Measurements from ENCODE around the gene DRD5. TPM values are rescaled to one million over a fixed set of nuclear protein-coding genes. Genes with fewer than 3 reads are reported as not detected.
A peak's percentile ranks its signal among the peaks of the same experiment; 100 is the strongest.
"Not testable (repeated sequence)": the region's sequence is repeated elsewhere in the genome, so short reads cannot be mapped to it uniquely, and the experiment has no call there.

Gene DRD5
- polyA plus RNA-seq, result 0.16 TPM
- long read RNA-seq, donor 1, result 0 reads
- long read RNA-seq, donor 2, partial matches to known transcripts, result 0 of 12 reads
- long read RNA-seq, donor 2, other reads (novel, unspliced or antisense), result 10 of 12 reads
- long read RNA-seq, donor 3, result 0 reads
- long read RNA-seq, donor 4, result 0 reads
- long read RNA-seq, donor 5, result 0 reads
- long read RNA-seq, donor 6, partial matches to known transcripts, result 0 of 1 reads
- long read RNA-seq, donor 6, other reads (novel, unspliced or antisense), result 0 of 1 reads
- long read RNA-seq, donor 7, result 0 reads
- long read RNA-seq, donor 8, result 0 reads
- long read RNA-seq, donor 9, result 0 reads
- long read RNA-seq, donor 10, partial matches to known transcripts, result 6 of 13 reads
- long read RNA-seq, donor 10, other reads (novel, unspliced or antisense), result 7 of 13 reads
- long read RNA-seq, donor 11, result 0 reads

- no peak for DNase-seq
- H3K4me1 ChIP-seq (ENCODE audit: control insufficient read depth, insufficient read depth, low read length), result no peaks in the 10 kb centered on the region
- peaks cover 13% of the 10 kb centered on the region for H3K9me3 ChIP-seq (ENCODE audit: control insufficient read depth, low read depth, low read length)
- no peaks in the 10 kb centered on the region for H3K36me3 ChIP-seq (ENCODE audit: control insufficient read depth, insufficient read depth, low read length)
- no peak within 1 kb of the TSS for H3K4me3 ChIP-seq (ENCODE audit: low read length)
- H3K27ac ChIP-seq (ENCODE audit: low read length), result no peak within 1 kb of the TSS
- H3K27me3 ChIP-seq (ENCODE audit: control insufficient read depth, insufficient read depth, low read length), result peaks cover 37% of the 10 kb centered on the region
- no CpG with 5 or more reads among the region's 78 CpGs for WGBS (ENCODE audit: insufficient coverage, low lambda C conversion rate)
Measured at GRCh38 chr4:9781343-9782135, at the start of gene DRD5. Gene DRD5, plus strand, starts transcription at chr4:9781634. Its CDS starts 396 bp downstream, at chr4:9782030.

- H3K27ac ChIP-seq (ENCODE audit: low read length); H3K9me3 ChIP-seq (ENCODE audit: control insufficient read depth, low read depth, low read length); DNase-seq; H3K36me3 ChIP-seq (ENCODE audit: control insufficient read depth, insufficient read depth, low read length); H3K4me1 ChIP-seq (ENCODE audit: control insufficient read depth, insufficient read depth, low read length); H3K4me3 ChIP-seq (ENCODE audit: low read length); H3K27me3 ChIP-seq (ENCODE audit: control insufficient read depth, insufficient read depth, low read length): not testable (repeated sequence)
- no CpG with 5 or more reads among the region's 4 CpGs for WGBS (ENCODE audit: insufficient coverage, low lambda C conversion rate)
Measured at GRCh38 chr4:9732256-9732655, 49.2 kb upstream of the DRD5 start.

GRCh38 chr4:9735515-9735914 is 45.9 kb upstream of the DRD5 start:
- peak in 1 of 2 donors; percentile 6 for DNase-seq
- Histone ChIP-seq H3K4me3 (ENCODE audit: low read length) (no peak overlapping the region), H3K27me3 (ENCODE audit: control insufficient read depth, insufficient read depth, low read length) (no peaks in the 10 kb centered on the region), H3K4me1 (ENCODE audit: control insufficient read depth, insufficient read depth, low read length) (no peaks in the 10 kb centered on the region), H3K9me3 (ENCODE audit: control insufficient read depth, low read depth, low read length) (no peaks in the 10 kb centered on the region), H3K36me3 (ENCODE audit: control insufficient read depth, insufficient read depth, low read length) (no peaks in the 10 kb centered on the region), H3K27ac (ENCODE audit: low read length) (no peak overlapping the region)
- no CpG with 5 or more reads among the region's 5 CpGs for WGBS (ENCODE audit: insufficient coverage, low lambda C conversion rate)

DNA sequence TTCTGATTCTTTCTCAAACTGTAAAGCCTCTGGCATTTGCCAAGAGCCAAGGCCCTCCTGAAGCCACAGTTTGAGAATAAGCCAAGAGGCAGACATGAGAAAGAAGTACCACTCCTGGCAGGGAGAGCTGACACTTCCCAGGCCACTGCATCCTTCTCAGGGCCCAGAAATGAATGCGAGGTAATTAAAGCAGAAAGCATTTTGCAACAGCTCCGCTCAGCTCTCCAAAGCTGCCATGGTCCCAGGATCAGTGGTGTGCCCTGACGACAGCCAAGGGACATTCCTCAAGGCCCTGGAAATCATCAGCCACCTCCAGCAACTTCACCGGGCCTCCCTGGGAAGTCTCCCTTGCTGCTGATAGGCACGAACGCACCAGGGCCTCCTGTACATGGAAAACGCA is 44.2 kb upstream of the DRD5 start:
- not testable (repeated sequence) for DNase-seq; H3K27ac ChIP-seq (ENCODE audit: low read length); H3K9me3 ChIP-seq (ENCODE audit: control insufficient read depth, low read depth, low read length); H3K36me3 ChIP-seq (ENCODE audit: control insufficient read depth, insufficient read depth, low read length); H3K27me3 ChIP-seq (ENCODE audit: control insufficient read depth, insufficient read depth, low read length); H3K4me3 ChIP-seq (ENCODE audit: low read length); H3K4me1 ChIP-seq (ENCODE audit: control insufficient read depth, insufficient read depth, low read length)
- WGBS (ENCODE audit: insufficient coverage, low lambda C conversion rate), result no CpG with 5 or more reads among the region's 7 CpGs

DNA sequence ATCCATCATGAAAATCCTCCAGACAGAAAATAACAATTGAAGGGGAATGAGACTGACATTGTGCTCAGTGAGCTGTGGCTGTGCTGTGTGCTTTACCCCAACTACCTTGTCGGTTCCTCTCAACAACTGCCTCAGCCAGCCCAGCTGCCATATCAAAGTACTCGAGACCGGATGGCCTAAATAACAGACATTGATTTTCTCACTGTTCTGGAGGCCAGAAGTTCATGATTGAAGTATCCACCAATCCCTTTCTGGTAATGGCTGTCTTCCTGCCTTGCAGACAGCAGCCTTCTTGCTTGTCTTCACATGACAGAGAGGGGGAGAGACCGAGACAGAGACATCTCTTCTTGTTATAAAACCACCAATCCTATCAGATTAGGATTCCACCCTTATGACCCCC is 37.6 kb upstream of the DRD5 start:
- not testable (repeated sequence) for H3K9me3 ChIP-seq (ENCODE audit: control insufficient read depth, low read depth, low read length); H3K27me3 ChIP-seq (ENCODE audit: control insufficient read depth, insufficient read depth, low read length); H3K4me3 ChIP-seq (ENCODE audit: low read length); H3K36me3 ChIP-seq (ENCODE audit: control insufficient read depth, insufficient read depth, low read length); DNase-seq; H3K4me1 ChIP-seq (ENCODE audit: control insufficient read depth, insufficient read depth, low read length); H3K27ac ChIP-seq (ENCODE audit: low read length)
- WGBS (ENCODE audit: insufficient coverage, low lambda C conversion rate), result no CpG with 5 or more reads among the region's 4 CpGs

- no peak overlapping the region for H3K4me3 ChIP-seq (ENCODE audit: low read length)
- no peaks in the 10 kb centered on the region for H3K9me3 ChIP-seq (ENCODE audit: control insufficient read depth, low read depth, low read length)
- no CpG with 5 or more reads among the region's 13 CpGs for WGBS (ENCODE audit: insufficient coverage, low lambda C conversion rate)
- no peaks in the 10 kb centered on the region for H3K36me3 ChIP-seq (ENCODE audit: control insufficient read depth, insufficient read depth, low read length)
- H3K4me1 ChIP-seq (ENCODE audit: control insufficient read depth, insufficient read depth, low read length), result no peaks in the 10 kb centered on the region
- H3K27me3 ChIP-seq (ENCODE audit: control insufficient read depth, insufficient read depth, low read length), result no peaks in the 10 kb centered on the region
- H3K27ac ChIP-seq (ENCODE audit: low read length), result no peak overlapping the region
- no peak for DNase-seq
Measured at GRCh38 chr4:9745782-9746181, 35.7 kb upstream of the DRD5 start.

DNA sequence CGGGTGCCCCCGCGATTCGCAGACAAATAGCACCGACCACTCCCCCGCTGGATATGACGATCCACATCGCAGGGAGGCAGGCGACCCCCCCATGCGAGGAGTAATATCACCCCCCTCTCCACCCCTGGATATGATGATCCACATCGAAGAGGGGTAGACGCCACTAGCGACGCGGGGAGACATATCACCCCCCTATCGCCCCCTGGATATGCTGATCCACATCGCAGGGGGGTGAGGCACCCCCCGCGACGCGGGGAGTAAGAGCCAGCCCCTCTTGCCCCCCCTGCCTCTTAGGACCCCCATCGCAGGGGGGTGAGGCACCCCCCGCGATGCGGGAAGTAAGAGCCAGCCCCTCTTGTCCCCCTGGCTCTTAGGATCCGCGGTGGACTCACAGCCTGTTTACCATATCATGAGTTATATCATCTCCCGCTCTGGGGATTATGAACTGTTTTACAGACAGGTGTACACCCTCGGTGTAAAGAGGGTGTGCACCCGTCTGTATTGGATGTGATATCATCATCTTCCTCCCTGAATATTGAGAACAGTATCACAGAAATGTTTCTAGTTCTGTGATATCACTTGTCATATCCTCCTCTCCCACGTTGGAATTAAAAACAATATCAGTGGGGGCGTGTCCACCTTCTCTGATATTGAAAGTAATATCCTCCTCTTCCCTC is 22.7 kb upstream of the DRD5 start:
- Histone ChIP-seq H3K27ac (ENCODE audit: low read length) (no peak overlapping the region), H3K4me1 (ENCODE audit: control insufficient read depth, insufficient read depth, low read length) (peaks cover 4% of the 10 kb centered on the region), H3K36me3 (ENCODE audit: control insufficient read depth, insufficient read depth, low read length) (no peaks in the 10 kb centered on the region), H3K4me3 (ENCODE audit: low read length) (no peak overlapping the region), H3K27me3 (ENCODE audit: control insufficient read depth, insufficient read depth, low read length) (no peaks in the 10 kb centered on the region), H3K9me3 (ENCODE audit: control insufficient read depth, low read depth, low read length) (no peaks in the 10 kb centered on the region)
- DNase-seq, result no peak
- no CpG with 5 or more reads among the region's 32 CpGs for WGBS (ENCODE audit: insufficient coverage, low lambda C conversion rate)

DNA sequence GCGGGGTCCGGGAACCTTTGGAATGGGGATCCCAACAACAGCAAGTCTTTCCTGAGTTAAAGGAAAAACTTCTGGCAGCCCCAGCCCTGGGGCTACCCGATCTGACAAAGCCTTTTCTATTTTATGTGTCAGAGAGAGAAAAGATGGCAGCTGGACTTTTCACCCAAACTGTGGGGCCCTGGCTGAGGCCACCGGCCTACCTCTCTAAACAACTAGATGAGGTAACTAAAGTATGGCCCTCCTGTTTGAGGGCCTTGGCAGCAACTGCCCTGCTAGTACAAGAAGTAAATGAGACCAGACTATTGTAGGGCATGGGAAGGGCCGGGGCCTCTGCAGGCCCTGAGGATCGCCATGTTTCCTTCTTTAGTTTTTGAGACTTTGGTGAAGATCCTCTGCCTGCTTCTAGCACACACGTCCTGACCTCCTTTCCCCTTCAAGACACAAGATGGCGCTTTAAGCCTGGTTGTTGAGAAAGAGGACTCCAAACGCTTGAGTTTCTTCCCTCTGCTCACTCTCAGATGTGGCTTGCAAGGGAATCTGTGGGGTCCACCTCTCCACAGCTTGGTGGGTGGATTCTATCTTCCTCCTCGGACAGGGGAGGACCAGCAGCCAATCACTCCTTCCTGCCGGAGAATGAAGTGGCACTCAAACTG is 18.5 kb upstream of the DRD5 start:
- H3K36me3 ChIP-seq (ENCODE audit: control insufficient read depth, insufficient read depth, low read length), result no peaks in the 10 kb centered on the region
- DNase-seq, result peak; percentile 57 to 59
- no peak overlapping the region for H3K4me3 ChIP-seq (ENCODE audit: low read length)

GRCh38 chr4:9764155-9764696 is 17.2 kb upstream of the DRD5 start:
- DNase-seq, result no peak
- Histone ChIP-seq H3K36me3 (ENCODE audit: control insufficient read depth, insufficient read depth, low read length) (no peaks in the 10 kb centered on the region), H3K27ac (ENCODE audit: low read length) (no peak overlapping the region), H3K9me3 (ENCODE audit: control insufficient read depth, low read depth, low read length) (no peaks in the 10 kb centered on the region), H3K27me3 (ENCODE audit: control insufficient read depth, insufficient read depth, low read length) (no peaks in the 10 kb centered on the region), H3K4me1 (ENCODE audit: control insufficient read depth, insufficient read depth, low read length) (peaks cover 4% of the 10 kb centered on the region), H3K4me3 (ENCODE audit: low read length) (no peak overlapping the region)
- no CpG with 5 or more reads among the region's 5 CpGs for WGBS (ENCODE audit: insufficient coverage, low lambda C conversion rate)

More for the DNA sequence above, 18.5 kb upstream of the DRD5 start:
- Histone ChIP-seq H3K9me3 (ENCODE audit: control insufficient read depth, low read depth, low read length) (no peaks in the 10 kb centered on the region), H3K4me1 (ENCODE audit: control insufficient read depth, insufficient read depth, low read length) (peaks cover 4% of the 10 kb centered on the region), H3K27ac (ENCODE audit: low read length) (no peak overlapping the region), H3K27me3 (ENCODE audit: control insufficient read depth, insufficient read depth, low read length) (no peaks in the 10 kb centered on the region)
- no CpG with 5 or more reads among the region's 11 CpGs for WGBS (ENCODE audit: insufficient coverage, low lambda C conversion rate)

- DNase-seq, result no peak
- H3K27me3 ChIP-seq (ENCODE audit: control insufficient read depth, insufficient read depth, low read length), result no peaks in the 10 kb centered on the region
- H3K4me1 ChIP-seq (ENCODE audit: control insufficient read depth, insufficient read depth, low read length), result peaks cover 4% of the 10 kb centered on the region
- WGBS (ENCODE audit: insufficient coverage, low lambda C conversion rate), result 37% methylated on average over 2 of the region's 9 CpGs
- no peak overlapping the region for H3K4me3 ChIP-seq (ENCODE audit: low read length)
- H3K27ac ChIP-seq (ENCODE audit: low read length), result no peak overlapping the region
- no peaks in the 10 kb centered on the region for H3K36me3 ChIP-seq (ENCODE audit: control insufficient read depth, insufficient read depth, low read length)
- no peaks in the 10 kb centered on the region for H3K9me3 ChIP-seq (ENCODE audit: control insufficient read depth, low read depth, low read length)
Measured at GRCh38 chr4:9765091-9765490, 16.3 kb upstream of the DRD5 start.

All from large intestine (tissue), 12 donors.